HCT116 (cell line): ENCODE results near the gene LDLRAD4. TPM values are rescaled to one million over a fixed set of nuclear protein-coding genes. Genes with fewer than 3 reads are reported as not detected.

ENCODE experiments used
- ATAC-seq: fragments of 200-7000 bp; cut with Tn5 transposase; 2 replicates; pipeline ENCODE4 v1.9.1; 2020; ENCODE audit warnings: mild to moderate bottlenecking, moderate library complexity
- BruUV-seq: library from RNA; stranded (reverse); fragments of 400-500 nt; replicated peaks from 2 replicates; lab custom pipeline; 2021; lab: Mats Ljungman, UMichigan
- CTCF ChIA-PET: fragments of 300-600 bp; sonication (Branson Sonifier 250); formaldehyde crosslinking; loops from one replicate; lab custom pipeline; 2021; ENCODE audit warnings: antibody characterized with exemption; lab: Charles Lee
- POLR2A ChIA-PET: fragments of 300-600, 350-600 bp; sonication (Branson Sonifier 250); formaldehyde crosslinking; loops from one replicate; lab custom pipeline; 2021; ENCODE audit warnings: antibody characterized with exemption; lab: Charles Lee
- RAD21 ChIA-PET, 2 experiments: fragments of 300-600 bp; sonication (Branson Sonifier 250); formaldehyde crosslinking; loops; one replicate each; lab custom pipeline; 2023; ENCODE audit warnings: low total read pairs in 2 of 2; ENCODE audit not compliant: uncharacterized antibody in 2 of 2, unreplicated experiment in 2 of 2, low non-redundant PET in 1 of 2; lab: Charles Lee
- DNase-seq: peaks from one replicate; pipeline ENCODE4 v3.0.0-alpha.2; 2010; ENCODE audit warnings: low read depth, low spot score
- H2AFZ ChIP-seq: fragments of 200-600 bp; shearing (Covaris generic), sonication (generic); 2 replicates; pipeline ENCODE4 v1.6.1; 2017; ENCODE audit warnings: low read depth, mixed run types, mixed read lengths, antibody characterized with exemption, low read length; ENCODE audit not compliant: poor library complexity, severe bottlenecking
- H3K27ac ChIP-seq: 2 replicates; pipeline ENCODE4 v1.5.1; 2012; ENCODE audit warnings: low read depth, low read length
- H3K27me3 ChIP-seq: fragments of 200-600 bp; sonication (generic); 2 replicates; pipeline ENCODE4 v1.6.1; 2016; ENCODE audit warnings: mixed run types, low read length, mixed read lengths; ENCODE audit not compliant: insufficient read depth
- H3K36me3 ChIP-seq, 2 experiments: fragments of 200-500 bp in 1 of 2; fragments of 200-600 bp in 1 of 2; sonication (Bioruptor generic) in 1 of 2; sonication (generic) in 1 of 2; 2 replicates each; pipeline versions ENCODE4 v1.5.1 to v1.6.1; 2014 to 2016; ENCODE audit warnings: low read length in 2 of 2, inconsistent platforms in 1 of 2, mixed read lengths in 1 of 2, mixed run types in 1 of 2; ENCODE audit not compliant: insufficient read depth in 2 of 2, control insufficient read depth in 1 of 2
- H3K4me1 ChIP-seq, 2 experiments: fragments of 200-600 bp in 1 of 2; sonication (generic) in 1 of 2; 2 replicates each; pipeline versions ENCODE4 v1.5.1 to v1.6.1; 2012 to 2017; ENCODE audit warnings: low read length in 2 of 2, inconsistent platforms in 1 of 2, mild to moderate bottlenecking in 1 of 2, mixed read lengths in 1 of 2, mixed run types in 1 of 2, moderate library complexity in 1 of 2; ENCODE audit not compliant: insufficient read depth in 2 of 2, control insufficient read depth in 1 of 2
- H3K4me2 ChIP-seq: fragments of 200-600 bp; sonication (generic); 2 replicates; pipeline ENCODE4 v1.6.1; 2017; ENCODE audit warnings: mixed run types, low read length, mixed read lengths
- H3K4me3 ChIP-seq, 2 experiments: fragments of 200-600 bp in 1 of 2; sonication (generic) in 1 of 2; replicated peaks in 1 of 2; 2 replicates each; pipeline ENCODE4 v1.5.1; 2011 to 2016; ENCODE audit warnings: low read length in 2 of 2, control low read depth in 1 of 2, low read depth in 1 of 2, mild to moderate bottlenecking in 1 of 2, mixed read lengths in 1 of 2, mixed run types in 1 of 2
- H3K79me2 ChIP-seq: fragments of 200-600 bp; sonication (generic); 2 replicates; pipeline ENCODE4 v1.6.1; 2017; ENCODE audit warnings: mild to moderate bottlenecking, mixed run types, low read length, moderate library complexity, mixed read lengths; ENCODE audit not compliant: insufficient read depth
- H3K9ac ChIP-seq: fragments of 200-600 bp; sonication (generic); 2 replicates; pipeline ENCODE4 v1.6.1; 2016; ENCODE audit warnings: low read length, mixed read lengths
- H3K9me2 ChIP-seq: fragments of 200-600 bp; sonication (generic), shearing (Covaris generic); 2 replicates; pipeline ENCODE4 v1.6.1; 2017; ENCODE audit warnings: mixed run types, mild to moderate bottlenecking, moderate library complexity; ENCODE audit not compliant: insufficient read depth
- H3K9me3 ChIP-seq, 2 experiments: fragments of 200-500 bp in 1 of 2; fragments of 200-600 bp in 1 of 2; sonication (Bioruptor generic) in 1 of 2; sonication (generic) in 1 of 2; 2 replicates each; pipeline ENCODE4 v1.6.1; 2014 to 2017; ENCODE audit warnings: low read length in 2 of 2, mixed read lengths in 2 of 2, inconsistent platforms in 1 of 2, low read depth in 1 of 2, mild to moderate bottlenecking in 1 of 2, mixed run types in 1 of 2, moderate library complexity in 1 of 2; ENCODE audit not compliant: control insufficient read depth in 1 of 2, insufficient read depth in 1 of 2
- H4K20me1 ChIP-seq: fragments of 200-600 bp; sonication (generic), shearing (Covaris generic); 2 replicates; pipeline ENCODE4 v1.6.1; 2017; ENCODE audit warnings: mixed run types, mild to moderate bottlenecking, moderate library complexity; ENCODE audit not compliant: insufficient read depth
- CBX3 ChIP-seq: IDR thresholded peaks from 2 replicates; pipeline ENCODE4 v1.6.1; 2012; ENCODE audit warnings: low read depth
- EGR1 ChIP-seq: IDR thresholded peaks from 2 replicates; pipeline ENCODE4 v1.6.1; 2012; ENCODE audit warnings: low read depth
- ELF1 ChIP-seq: IDR thresholded peaks from 2 replicates; pipeline ENCODE4 v1.6.1; 2012; ENCODE audit warnings: low read depth, borderline replicate concordance
- EZH2 ChIP-seq: fragments of 200-600 bp; sonication (generic); IDR thresholded peaks from 2 replicates; pipeline ENCODE4 v1.6.1; 2017; ENCODE audit warnings: antibody characterized with exemption, mixed run types
- FOSL1 ChIP-seq: IDR thresholded peaks from 2 replicates; pipeline ENCODE4 v1.6.1; 2012; ENCODE audit warnings: low read depth
- JUND ChIP-seq: IDR thresholded peaks from 2 replicates; pipeline ENCODE4 v1.6.1; 2012
- POLR2A ChIP-seq: IDR thresholded peaks from 2 replicates; pipeline ENCODE4 v1.7.0; 2011; ENCODE audit warnings: borderline replicate concordance; ENCODE audit not compliant: insufficient read depth, insufficient read length; ENCODE audit errors: extremely low read depth
- RAD21 ChIP-seq: IDR thresholded peaks from 2 replicates; pipeline ENCODE4 v1.6.1; 2012; ENCODE audit warnings: low read depth, mild to moderate bottlenecking
- SIN3A ChIP-seq: IDR thresholded peaks from 2 replicates; pipeline ENCODE4 v1.6.1; 2012; ENCODE audit warnings: low read depth
- SP1 ChIP-seq: IDR thresholded peaks from 2 replicates; pipeline ENCODE4 v1.6.1; 2012; ENCODE audit warnings: low read depth
- TCF7L2 ChIP-seq: IDR thresholded peaks from 2 replicates; pipeline ENCODE4 v1.7.0; 2011; ENCODE audit warnings: borderline replicate concordance, inconsistent platforms; ENCODE audit not compliant: insufficient read depth, insufficient read length; ENCODE audit errors: extremely low read depth
- ZFX ChIP-seq: fragments of 450-650 bp; IDR thresholded peaks from 2 replicates; pipeline ENCODE4 v1.6.1; 2017
- ZNF274 ChIP-seq: fragments of 200-500 bp; sonication (Bioruptor generic); IDR thresholded peaks from 2 replicates; pipeline ENCODE4 v1.6.1; 2014; ENCODE audit warnings: mild to moderate bottlenecking, low read depth, low read length, inconsistent platforms
- intact Hi-C: fragments of 100-400 bp; cut with micrococcal nuclease; formaldehyde crosslinking; loops from 2 replicates; pipeline ENCODE4 v1.10.0; 2022
- total RNA-seq: library from RNA; stranded (reverse); gene quantifications from one replicate; pipeline ENCODE4 v1.2.1, GENCODE V29; 2021; ENCODE audit not compliant: unreplicated experiment
- TF ChIP-seq, protein P1 (sequence below), 3 experiments: fragments of 200-600 bp in 1 of 3; sonication (generic) in 1 of 3; IDR thresholded peaks in 2 of 3; conservative IDR thresholded peaks in 1 of 3; 2 replicates each; pipeline ENCODE4 v1.5.1; 2012 to 2017; ENCODE audit warnings: low read depth in 2 of 3, low read length in 2 of 3, antibody characterized with exemption in 1 of 3, borderline replicate concordance in 1 of 3, control low read depth in 1 of 3, mild to moderate bottlenecking in 1 of 3, mixed read lengths in 1 of 3, mixed run types in 1 of 3, moderate library complexity in 1 of 3; ENCODE audit not compliant: insufficient read depth in 1 of 3
- TF ChIP-seq, protein P2 (sequence below): IDR thresholded peaks from 2 replicates; pipeline ENCODE4 v1.6.1; 2012
- TF ChIP-seq, protein P3 (sequence below): IDR thresholded peaks from 2 replicates; pipeline ENCODE4 v1.6.1; 2012; ENCODE audit warnings: low read depth
- TF ChIP-seq, protein P4 (sequence below): IDR thresholded peaks from 2 replicates; pipeline ENCODE4 v1.6.1; 2012

The LDLRAD4 gene
- total RNA-seq, 1 experiment from 2014 or later = 1.2 TPM

DNA sequence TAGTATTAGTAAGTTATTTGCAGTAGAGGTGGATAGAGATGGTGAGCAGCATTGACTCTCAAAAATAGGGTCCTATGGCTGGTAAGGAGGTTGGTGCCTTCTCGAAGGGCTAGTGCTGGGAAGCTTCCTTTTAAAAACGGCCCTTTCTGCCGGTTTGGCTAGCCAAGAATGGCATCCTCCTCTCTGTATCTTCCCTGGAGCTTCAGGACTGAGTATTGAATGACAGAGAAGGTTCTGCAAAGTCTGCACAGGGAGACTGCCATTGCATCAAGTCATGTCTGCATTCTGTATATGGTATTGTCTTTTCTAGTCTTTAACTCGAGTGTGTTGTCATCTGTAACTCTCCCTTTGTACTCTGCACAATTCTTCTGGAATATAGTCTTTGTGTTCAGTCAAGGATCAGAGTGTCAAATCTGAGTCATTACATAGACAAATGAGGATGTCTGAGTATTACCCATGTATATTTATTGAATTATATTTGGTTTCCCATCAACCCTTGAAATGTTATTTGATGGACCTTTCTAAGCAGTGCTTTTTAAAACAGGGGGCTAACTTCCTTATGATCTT is 1.1 kb downstream of the LDLRAD4 start (continued):
- TF ChIP-seq, protein P1, sequence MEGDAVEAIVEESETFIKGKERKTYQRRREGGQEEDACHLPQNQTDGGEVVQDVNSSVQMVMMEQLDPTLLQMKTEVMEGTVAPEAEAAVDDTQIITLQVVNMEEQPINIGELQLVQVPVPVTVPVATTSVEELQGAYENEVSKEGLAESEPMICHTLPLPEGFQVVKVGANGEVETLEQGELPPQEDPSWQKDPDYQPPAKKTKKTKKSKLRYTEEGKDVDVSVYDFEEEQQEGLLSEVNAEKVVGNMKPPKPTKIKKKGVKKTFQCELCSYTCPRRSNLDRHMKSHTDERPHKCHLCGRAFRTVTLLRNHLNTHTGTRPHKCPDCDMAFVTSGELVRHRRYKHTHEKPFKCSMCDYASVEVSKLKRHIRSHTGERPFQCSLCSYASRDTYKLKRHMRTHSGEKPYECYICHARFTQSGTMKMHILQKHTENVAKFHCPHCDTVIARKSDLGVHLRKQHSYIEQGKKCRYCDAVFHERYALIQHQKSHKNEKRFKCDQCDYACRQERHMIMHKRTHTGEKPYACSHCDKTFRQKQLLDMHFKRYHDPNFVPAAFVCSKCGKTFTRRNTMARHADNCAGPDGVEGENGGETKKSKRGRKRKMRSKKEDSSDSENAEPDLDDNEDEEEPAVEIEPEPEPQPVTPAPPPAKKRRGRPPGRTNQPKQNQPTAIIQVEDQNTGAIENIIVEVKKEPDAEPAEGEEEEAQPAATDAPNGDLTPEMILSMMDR (IDR thresholded peaks at IDR 0.05 in 2 of 3, conservative IDR thresholded peaks at IDR 0.05 in 1 of 3; ENCODE audit: borderline replicate concordance in 1 of 3, insufficient read depth in 1 of 3, low read depth in 2 of 3, low read length in 2 of 3) = no peak
- TF ChIP-seq JUND (no peak), CBX3 (no peak), FOSL1 (no peak), EGR1 (no peak), RAD21 (no peak), SP1 (no peak)

DNA sequence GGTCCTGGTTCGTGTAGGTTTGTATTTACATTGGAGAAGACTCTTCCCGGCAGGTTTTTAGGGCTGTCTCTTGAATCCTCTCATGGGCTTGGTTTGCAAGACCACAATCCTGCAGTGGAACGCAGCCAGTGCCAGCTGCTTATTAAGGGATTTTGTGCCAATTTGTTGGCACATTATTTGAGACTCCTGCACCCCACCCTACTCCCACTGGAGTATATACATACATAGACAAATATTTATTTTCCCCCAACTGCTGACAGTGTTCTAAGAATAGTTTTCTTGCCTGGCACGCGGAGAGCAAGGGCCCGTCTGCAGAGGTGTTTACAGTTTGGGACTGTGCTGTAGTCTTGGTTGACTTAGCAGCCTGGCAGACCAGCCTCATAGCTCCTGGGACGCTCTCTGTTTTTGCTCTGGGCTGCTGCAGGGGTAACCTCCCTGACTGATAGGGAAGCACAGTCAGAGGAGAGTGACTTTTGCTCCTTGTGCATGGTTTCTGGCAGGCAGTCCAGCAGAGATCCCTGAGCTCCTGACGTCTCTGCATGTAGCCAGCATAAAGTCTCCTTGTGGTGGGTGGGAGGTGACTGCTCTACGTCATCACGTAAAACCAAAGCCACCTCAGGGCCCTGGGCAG is 1.9 kb downstream of the LDLRAD4 start:
- H3K4me3 ChIP-seq = no peak overlapping the region
- ATAC-seq (no peak), DNase-seq (no peak)
- CTCF ChIA-PET = no interaction called here
- BruUV-seq = no TSS peak
- no peaks in the 10 kb centered on the region for H3K79me2 ChIP-seq
- intact Hi-C loops = no loop called here
- H3K9ac ChIP-seq = no peak overlapping the region
- no peaks in the 10 kb centered on the region for H3K36me3 ChIP-seq
- H3K27ac ChIP-seq = no peak overlapping the region
- no peaks in the 10 kb centered on the region for H3K9me2 ChIP-seq
- no peaks in the 10 kb centered on the region for H4K20me1 ChIP-seq
- peaks cover 4 to 5% of the 10 kb centered on the region in 2 experiments; a peak in 2 of 4 replicates for H3K4me1 ChIP-seq
- no peak overlapping the region for H3K4me2 ChIP-seq
- RAD21 ChIA-PET = no interaction called here
- POLR2A ChIA-PET = no interaction called here
- H3K9me3 ChIP-seq = no peaks in the 10 kb centered on the region
- H3K27me3 ChIP-seq = peaks cover 14% of the 10 kb centered on the region
- H2AFZ ChIP-seq = no peak overlapping the region
- TF ChIP-seq, protein P2, sequence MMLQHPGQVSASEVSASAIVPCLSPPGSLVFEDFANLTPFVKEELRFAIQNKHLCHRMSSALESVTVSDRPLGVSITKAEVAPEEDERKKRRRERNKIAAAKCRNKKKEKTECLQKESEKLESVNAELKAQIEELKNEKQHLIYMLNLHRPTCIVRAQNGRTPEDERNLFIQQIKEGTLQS = no peak
- TF ChIP-seq, protein P1 (IDR thresholded peaks at IDR 0.05 in 2 of 3, conservative IDR thresholded peaks at IDR 0.05 in 1 of 3; ENCODE audit: borderline replicate concordance in 1 of 3, insufficient read depth in 1 of 3, low read depth in 2 of 3, low read length in 2 of 3) = no peak
- no peak for TF ChIP-seq ZFX
- no peak for TF ChIP-seq TCF7L2
- no peak for TF ChIP-seq POLR2A
- no peak for TF ChIP-seq ZNF274
- no peak for TF ChIP-seq SIN3A
- TF ChIP-seq JUND = no peak
- TF ChIP-seq, protein P3, sequence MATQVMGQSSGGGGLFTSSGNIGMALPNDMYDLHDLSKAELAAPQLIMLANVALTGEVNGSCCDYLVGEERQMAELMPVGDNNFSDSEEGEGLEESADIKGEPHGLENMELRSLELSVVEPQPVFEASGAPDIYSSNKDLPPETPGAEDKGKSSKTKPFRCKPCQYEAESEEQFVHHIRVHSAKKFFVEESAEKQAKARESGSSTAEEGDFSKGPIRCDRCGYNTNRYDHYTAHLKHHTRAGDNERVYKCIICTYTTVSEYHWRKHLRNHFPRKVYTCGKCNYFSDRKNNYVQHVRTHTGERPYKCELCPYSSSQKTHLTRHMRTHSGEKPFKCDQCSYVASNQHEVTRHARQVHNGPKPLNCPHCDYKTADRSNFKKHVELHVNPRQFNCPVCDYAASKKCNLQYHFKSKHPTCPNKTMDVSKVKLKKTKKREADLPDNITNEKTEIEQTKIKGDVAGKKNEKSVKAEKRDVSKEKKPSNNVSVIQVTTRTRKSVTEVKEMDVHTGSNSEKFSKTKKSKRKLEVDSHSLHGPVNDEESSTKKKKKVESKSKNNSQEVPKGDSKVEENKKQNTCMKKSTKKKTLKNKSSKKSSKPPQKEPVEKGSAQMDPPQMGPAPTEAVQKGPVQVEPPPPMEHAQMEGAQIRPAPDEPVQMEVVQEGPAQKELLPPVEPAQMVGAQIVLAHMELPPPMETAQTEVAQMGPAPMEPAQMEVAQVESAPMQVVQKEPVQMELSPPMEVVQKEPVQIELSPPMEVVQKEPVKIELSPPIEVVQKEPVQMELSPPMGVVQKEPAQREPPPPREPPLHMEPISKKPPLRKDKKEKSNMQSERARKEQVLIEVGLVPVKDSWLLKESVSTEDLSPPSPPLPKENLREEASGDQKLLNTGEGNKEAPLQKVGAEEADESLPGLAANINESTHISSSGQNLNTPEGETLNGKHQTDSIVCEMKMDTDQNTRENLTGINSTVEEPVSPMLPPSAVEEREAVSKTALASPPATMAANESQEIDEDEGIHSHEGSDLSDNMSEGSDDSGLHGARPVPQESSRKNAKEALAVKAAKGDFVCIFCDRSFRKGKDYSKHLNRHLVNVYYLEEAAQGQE = no peak
- TF ChIP-seq, protein P4, sequence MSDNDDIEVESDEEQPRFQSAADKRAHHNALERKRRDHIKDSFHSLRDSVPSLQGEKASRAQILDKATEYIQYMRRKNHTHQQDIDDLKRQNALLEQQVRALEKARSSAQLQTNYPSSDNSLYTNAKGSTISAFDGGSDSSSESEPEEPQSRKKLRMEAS = no peak
- TF ChIP-seq EZH2 = no peak
- no peak for TF ChIP-seq ELF1
